Neuronal stem cell (in vitro differentiated cells): Measurements from ENCODE around the gene ATP9B.

Source experiments
- DNase-seq: peaks from one replicate; pipeline ENCODE4 v3.0.0-alpha.2; 2013; ENCODE audit warnings: low spot score
- H2AFZ ChIP-seq: one replicate; pipeline ENCODE4 v1.6.1; 2013; ENCODE audit warnings: mild to moderate bottlenecking, low read length, inconsistent platforms
- H2AK5ac ChIP-seq: 2 replicates; pipeline ENCODE4 v1.6.1; 2013; ENCODE audit warnings: low read depth, mild to moderate bottlenecking, inconsistent platforms, low read length, moderate library complexity, mixed read lengths
- H2BK120ac ChIP-seq: 2 replicates; pipeline ENCODE4 v1.6.1; 2013; ENCODE audit warnings: low read depth, mild to moderate bottlenecking, inconsistent platforms, low read length, moderate library complexity, mixed read lengths
- H2BK12ac ChIP-seq: one replicate; pipeline ENCODE4 v1.6.1; 2013; ENCODE audit warnings: low read length, inconsistent platforms
- H2BK15ac ChIP-seq: 2 replicates; pipeline ENCODE4 v1.6.1; 2013; ENCODE audit warnings: mild to moderate bottlenecking, low read length, inconsistent platforms, mixed read lengths
- H2BK5ac ChIP-seq: one replicate; pipeline ENCODE4 v1.6.1; 2013; ENCODE audit warnings: inconsistent platforms, mild to moderate bottlenecking, low read length, moderate library complexity
- H3K14ac ChIP-seq: one replicate; pipeline ENCODE4 v1.6.1; 2013; ENCODE audit warnings: low read length, inconsistent platforms
- H3K18ac ChIP-seq: 2 replicates; pipeline ENCODE4 v1.6.1; 2013; ENCODE audit warnings: low read length, inconsistent platforms
- H3K23ac ChIP-seq: 2 replicates; pipeline ENCODE4 v1.6.1; 2013; ENCODE audit warnings: low read depth, mild to moderate bottlenecking, mixed read lengths, low read length, inconsistent platforms; ENCODE audit not compliant: poor library complexity
- H3K27ac ChIP-seq: replicated peaks from 3 replicates; pipeline ENCODE4 v1.5.1; 2013; ENCODE audit warnings: low read length, inconsistent platforms
- H3K27me3 ChIP-seq, 3 experiments: 2 replicates each; pipeline ENCODE4 v1.6.1; 2013; ENCODE audit warnings: low read length in 3 of 3, mild to moderate bottlenecking in 2 of 3, inconsistent platforms in 1 of 3, low read depth in 1 of 3, mixed read lengths in 1 of 3, moderate library complexity in 1 of 3; ENCODE audit not compliant: control insufficient read depth in 3 of 3, insufficient read depth in 3 of 3
- H3K36me3 ChIP-seq, 2 donors: replicated peaks in 1 of 2; 2 replicates each; pipeline ENCODE4 v1.6.1; 2013; ENCODE audit warnings: low read length in 2 of 2; ENCODE audit not compliant: control insufficient read depth in 2 of 2, insufficient read depth in 2 of 2
- H3K4ac ChIP-seq: 2 replicates; pipeline ENCODE4 v1.6.1; 2013; ENCODE audit warnings: inconsistent platforms, mild to moderate bottlenecking, low read length, moderate library complexity
- H3K4me1 ChIP-seq, 2 donors: 1 replicate in 1 of 2; 2 replicates in 1 of 2; pipeline ENCODE4 v1.6.1; 2013; ENCODE audit warnings: low read length in 2 of 2, low read depth in 1 of 2; ENCODE audit not compliant: control insufficient read depth in 2 of 2, insufficient read depth in 1 of 2
- H3K4me2 ChIP-seq: one replicate; pipeline ENCODE4 v1.6.1; 2013; ENCODE audit warnings: mild to moderate bottlenecking, low read length, inconsistent platforms; ENCODE audit not compliant: insufficient read depth, poor library complexity, severe bottlenecking
- H3K4me3 ChIP-seq, 2 donors: 2 replicates each; pipeline ENCODE4 v1.5.1; 2013; ENCODE audit warnings: low read length in 2 of 2, mild to moderate bottlenecking in 2 of 2, inconsistent platforms in 1 of 2, moderate library complexity in 1 of 2
- H3K79me1 ChIP-seq: one replicate; pipeline ENCODE4 v1.6.1; 2013; ENCODE audit warnings: low read depth, mild to moderate bottlenecking, inconsistent platforms, low read length, moderate library complexity
- H3K9ac ChIP-seq: one replicate; pipeline ENCODE4 v1.6.1; 2013; ENCODE audit warnings: mild to moderate bottlenecking, low read depth, low read length, inconsistent platforms; ENCODE audit not compliant: poor library complexity
- H3K9me3 ChIP-seq, 2 donors: replicated peaks in 1 of 2; 2 replicates each; pipeline versions ENCODE3 to v1.6.1; 2013; ENCODE audit warnings: low read length in 2 of 2, mild to moderate bottlenecking in 2 of 2, inconsistent platforms in 1 of 2, low read depth in 1 of 2, mixed read lengths in 1 of 2, moderate library complexity in 1 of 2; ENCODE audit not compliant: control insufficient read depth in 2 of 2, insufficient read depth in 1 of 2
- H4K8ac ChIP-seq: one replicate; pipeline ENCODE4 v1.6.1; 2013; ENCODE audit warnings: low read depth, mild to moderate bottlenecking, inconsistent platforms, low read length, moderate library complexity
- H4K91ac ChIP-seq: one replicate; pipeline ENCODE4 v1.6.1; 2013; ENCODE audit warnings: low read length, low read depth, mild to moderate bottlenecking, inconsistent platforms; ENCODE audit not compliant: poor library complexity
- WGBS, 2 donors: extraction: QIAGEN DNeasy Blood & Tissue Kit; methylation state at CpG; one replicate each; pipeline ENCODE4 v1.1.7; 2013; ENCODE audit warnings: missing lambda C conversion rate in 2 of 2, mixed read lengths in 1 of 2; ENCODE audit not compliant: insufficient read length in 2 of 2, insufficient replicate concordance in 1 of 2; ENCODE audit errors: extremely low coverage in 2 of 2; 5-methylcytosine and 5-hydroxymethylcytosine counted together

Gene ATP9B

GRCh38 chr18:79064228-79064627, 5.0 kb upstream of the ATP9B start:
- Histone ChIP-seq H3K14ac (no peak overlapping the region), H2BK120ac (no peak overlapping the region), H3K23ac (no peak overlapping the region), H3K27me3 (peaks cover 0 to 4% (median 0%) of the 10 kb centered on the region in 3 experiments), H4K8ac (no peak overlapping the region), H3K9me3 (peaks cover 6 to 11% of the 10 kb centered on the region in 2 donors), H2AFZ (no peak overlapping the region), H2AK5ac (no peak overlapping the region), H4K91ac (no peak overlapping the region), H3K27ac (no peak overlapping the region), H3K9ac (no peak overlapping the region), H3K4me2 (no peak overlapping the region), H3K4me1 (no peaks in the 10 kb centered on the region), H2BK15ac (no peak overlapping the region), H3K4me3 (no peak overlapping the region), H3K18ac (no peak overlapping the region), H3K4ac (no peak overlapping the region), H2BK5ac (no peak overlapping the region), H3K79me1 (no peaks in the 10 kb centered on the region), H3K36me3 (no peaks in the 10 kb centered on the region), H2BK12ac (no peak overlapping the region)
- DNase-seq, result no peak
- WGBS, 2 donors, result no CpG with 5 or more reads among the region's 5 CpGs

- H2AFZ ChIP-seq, result no peak overlapping the region
- no peak overlapping the region for H2BK15ac ChIP-seq
- H3K4me2 ChIP-seq, result no peak overlapping the region
- H2BK120ac ChIP-seq, result no peak overlapping the region
- no peak overlapping the region for H3K27ac ChIP-seq
- H3K9me3 ChIP-seq, result peaks cover 6 to 10% of the 10 kb centered on the region in 2 donors
- H3K9ac ChIP-seq, result no peak overlapping the region
- H3K79me1 ChIP-seq, result no peaks in the 10 kb centered on the region
- H3K14ac ChIP-seq, result no peak overlapping the region
- no peaks in the 10 kb centered on the region for H3K4me1 ChIP-seq
- H3K23ac ChIP-seq, result no peak overlapping the region
- H4K91ac ChIP-seq, result no peak overlapping the region
- 100% methylated on average over 1 of the region's 2 CpGs; no CpG with 5 or more reads in 1 of the 2 donors for WGBS, 2 donors
- no peak for DNase-seq
- no peak overlapping the region for H2BK5ac ChIP-seq
- no peak overlapping the region for H4K8ac ChIP-seq
- H3K4ac ChIP-seq, result no peak overlapping the region
- no peaks in the 10 kb centered on the region for H3K36me3 ChIP-seq
- no peak overlapping the region for H2BK12ac ChIP-seq
- H2AK5ac ChIP-seq, result no peak overlapping the region
- peaks cover 0 to 4% (median 0%) of the 10 kb centered on the region in 3 experiments for H3K27me3 ChIP-seq
- H3K4me3 ChIP-seq, result no peak overlapping the region
- no peak overlapping the region for H3K18ac ChIP-seq
Observed at GRCh38 chr18:79065802-79066201, 3.4 kb upstream of the ATP9B start.

- Histone ChIP-seq H3K4me1 (no peaks in the 10 kb centered on the region), H2AFZ (no peak overlapping the region), H2BK120ac (no peak overlapping the region), H3K18ac (no peak overlapping the region), H3K27ac (no peak overlapping the region), H2BK5ac (no peak overlapping the region), H3K4ac (no peak overlapping the region), H2AK5ac (no peak overlapping the region), H3K9me3 (peaks cover 12 to 16% of the 10 kb centered on the region in 2 donors), H2BK12ac (no peak overlapping the region), H4K8ac (no peak overlapping the region), H3K36me3 (no peaks in the 10 kb centered on the region), H3K4me2 (no peak overlapping the region), H4K91ac (no peak overlapping the region), H3K14ac (no peak overlapping the region), H3K27me3 (peaks cover 0 to 4% (median 0%) of the 10 kb centered on the region in 3 experiments), H3K4me3 (no peak overlapping the region), H2BK15ac (no peak overlapping the region), H3K9ac (no peak overlapping the region), H3K23ac (no peak overlapping the region), H3K79me1 (peaks cover 2% of the 10 kb centered on the region)
- no CpG with 5 or more reads among the region's 4 CpGs for WGBS, 2 donors
- DNase-seq, result no peak
Observed at GRCh38 chr18:79067611-79068010, 1.6 kb upstream of the ATP9B start.

- no CpG with 5 or more reads among the region's 49 CpGs for WGBS, 2 donors
- H3K9me3 ChIP-seq, result peaks cover 12 to 19% of the 10 kb centered on the region in 2 donors
- peak overlapping the region; percentile 67 for H3K9ac ChIP-seq
- H2BK120ac ChIP-seq, result no peak overlapping the region
- no peak overlapping the region for H2BK5ac ChIP-seq
- peak overlapping the region; percentile 58 to 76 for H3K4me3 ChIP-seq
- H3K79me1 ChIP-seq, result peaks cover 2% of the 10 kb centered on the region
- peak overlapping the region; percentile 77 for H3K4me2 ChIP-seq
- H3K27me3 ChIP-seq, result peaks cover 0 to 4% (median 0%) of the 10 kb centered on the region in 3 experiments
- peak overlapping the region; percentile 95 for H3K14ac ChIP-seq
- peak overlapping the region; percentile 94 for H4K8ac ChIP-seq
- peak overlapping the region; percentile 56 for H2BK15ac ChIP-seq
- peak overlapping the region; percentile 87 for H3K23ac ChIP-seq
- H3K36me3 ChIP-seq, result no peaks in the 10 kb centered on the region
- H3K18ac ChIP-seq, result peak overlapping the region; percentile 96
- no peak for DNase-seq
- H3K4ac ChIP-seq, result no peak overlapping the region
- H2AFZ ChIP-seq, result peak overlapping the region; percentile 98
- no peaks in the 10 kb centered on the region for H3K4me1 ChIP-seq
- peak overlapping the region; percentile 11 for H2BK12ac ChIP-seq
- peak overlapping the region; percentile 32 for H4K91ac ChIP-seq
- peak overlapping the region; percentile 84 for H2AK5ac ChIP-seq
- H3K27ac ChIP-seq, result no peak overlapping the region
Observed at GRCh38 chr18:79068341-79068936, 755 bp upstream of the ATP9B start.
